Subcutaneous abdominal adipose tissue (tissue), 5 donors: ENCODE measurements around the gene ANGPT4.
A peak's percentile ranks its signal among the peaks of the same experiment; 100 is the strongest.

Experiments used
- H3K27ac ChIP-seq: one replicate; pipeline ENCODE4 v1.7.0; 2013; ENCODE audit warnings: low read depth, mild to moderate bottlenecking, inconsistent platforms, low read length, moderate library complexity
- H3K27me3 ChIP-seq, 5 donors: one replicate each; pipeline ENCODE4 v1.7.0; 2013; ENCODE audit warnings: low read length in 5 of 5, inconsistent platforms in 1 of 5; ENCODE audit not compliant: control insufficient read depth in 5 of 5, insufficient read depth in 4 of 5
- H3K36me3 ChIP-seq, 5 donors: one replicate each; pipeline ENCODE4 v1.7.0; 2013; ENCODE audit warnings: low read length in 5 of 5; ENCODE audit not compliant: control insufficient read depth in 5 of 5, insufficient read depth in 5 of 5
- H3K4me1 ChIP-seq, 5 donors: one replicate each; pipeline ENCODE4 v1.7.0; 2013; ENCODE audit warnings: low read length in 5 of 5, mild to moderate bottlenecking in 3 of 5, moderate library complexity in 1 of 5; ENCODE audit not compliant: control insufficient read depth in 5 of 5, insufficient read depth in 5 of 5
- H3K4me3 ChIP-seq, 5 donors: one replicate each; pipeline ENCODE4 v1.7.0; 2013; ENCODE audit warnings: low read length in 5 of 5, low read depth in 1 of 5
- H3K9ac ChIP-seq, 5 donors: one replicate each; pipeline ENCODE4 v1.7.0; 2013; ENCODE audit warnings: low read length in 5 of 5, mild to moderate bottlenecking in 4 of 5, moderate library complexity in 3 of 5
- H3K9me3 ChIP-seq, 5 donors: one replicate each; pipeline ENCODE4 v1.7.0; 2013; ENCODE audit warnings: low read length in 5 of 5; ENCODE audit not compliant: control insufficient read depth in 5 of 5
- donor health status: healthy.
- donor health status: healthy.
- donor health status: healthy.
- donor health status: healthy.
- donor health status: healthy.

ANGPT4 gene

GRCh38 chr20:840858-841567 lies 75.1 kb downstream of the ANGPT4 start:
- H3K4me3 ChIP-seq: peak overlapping the region in 1 of 5 donors; percentile 34
- H3K27ac ChIP-seq: no peak overlapping the region
- H3K4me1 ChIP-seq: peaks cover 0 to 41% (median 29%) of the 10 kb centered on the region in 5 donors

GRCh38 chr20:840503-840857 lies 75.7 kb downstream of the ANGPT4 start:
- peaks cover 0 to 8% (median 0%) of the 10 kb centered on the region in 5 donors for H3K36me3 ChIP-seq
- H3K27ac ChIP-seq: no peak overlapping the region
- peaks cover 0 to 16% (median 8%) of the 10 kb centered on the region in 5 donors for H3K27me3 ChIP-seq
- H3K4me1 ChIP-seq: peaks cover 0 to 40% (median 30%) of the 10 kb centered on the region in 5 donors
- no peak overlapping the region for H3K9ac ChIP-seq
- peaks cover 0 to 4% (median 2%) of the 10 kb centered on the region in 5 donors for H3K9me3 ChIP-seq
- no peak overlapping the region for H3K4me3 ChIP-seq

More at GRCh38 chr20:840858-841567, 75.1 kb downstream of the ANGPT4 start:
- peaks cover 0 to 16% (median 8%) of the 10 kb centered on the region in 5 donors for H3K27me3 ChIP-seq
- H3K36me3 ChIP-seq: peaks cover 0 to 8% (median 2%) of the 10 kb centered on the region in 5 donors
- H3K9me3 ChIP-seq: peaks cover 0 to 4% (median 2%) of the 10 kb centered on the region in 5 donors
- no peak overlapping the region for H3K9ac ChIP-seq

- no peak overlapping the region for H3K9ac ChIP-seq
Measured at GRCh38 chr20:839626-840025, 76.5 kb downstream of the ANGPT4 start.

GRCh38 chr20:839015-839414 lies 77.1 kb downstream of the ANGPT4 start:
- Histone ChIP-seq H3K4me3 (no peak overlapping the region), H3K4me1 (peaks cover 0 to 39% (median 30%) of the 10 kb centered on the region in 5 donors), H3K27ac (no peak overlapping the region), H3K9me3 (peaks cover 0 to 4% (median 2%) of the 10 kb centered on the region in 5 donors), H3K9ac (no peak overlapping the region), H3K27me3 (peaks cover 0 to 16% (median 8%) of the 10 kb centered on the region in 5 donors), H3K36me3 (peaks cover 0 to 8% (median 0%) of the 10 kb centered on the region in 5 donors)

More at GRCh38 chr20:839626-840025, 76.5 kb downstream of the ANGPT4 start:
- Histone ChIP-seq H3K27ac (no peak overlapping the region), H3K36me3 (peaks cover 0 to 8% (median 0%) of the 10 kb centered on the region in 5 donors), H3K4me1 (peaks cover 0 to 39% (median 30%) of the 10 kb centered on the region in 5 donors), H3K4me3 (no peak overlapping the region), H3K9me3 (peaks cover 0 to 4% (median 2%) of the 10 kb centered on the region in 5 donors), H3K27me3 (peaks cover 0 to 16% (median 8%) of the 10 kb centered on the region in 5 donors)

GRCh38 chr20:836190-836589 lies 79.9 kb downstream of the ANGPT4 start:
- H3K9me3 ChIP-seq: peaks cover 0 to 4% (median 2%) of the 10 kb centered on the region in 5 donors
- peak overlapping the region in 1 of 5 donors; percentile 7 for H3K9ac ChIP-seq
- peaks cover 0 to 5% (median 0%) of the 10 kb centered on the region in 5 donors for H3K27me3 ChIP-seq
- H3K36me3 ChIP-seq: peaks cover 0 to 8% (median 0%) of the 10 kb centered on the region in 5 donors
- H3K4me1 ChIP-seq: peaks cover 3 to 45% (median 34%) of the 10 kb centered on the region in 5 donors
- no peak overlapping the region for H3K4me3 ChIP-seq
- H3K27ac ChIP-seq: no peak overlapping the region

- Histone ChIP-seq H3K27me3 (peaks cover 0 to 2% (median 0%) of the 10 kb centered on the region in 5 donors), H3K4me1 (peaks cover 3 to 44% (median 29%) of the 10 kb centered on the region in 5 donors), H3K36me3 (peaks cover 0 to 8% (median 0%) of the 10 kb centered on the region in 5 donors), H3K27ac (no peak overlapping the region), H3K9me3 (peaks cover 0 to 4% (median 2%) of the 10 kb centered on the region in 5 donors), H3K9ac (peak overlapping the region in 2 of 5 donors; percentile 1 to 7), H3K4me3 (peak overlapping the region in 1 of 5 donors; percentile 48)
Measured at GRCh38 chr20:835608-836045, 80.5 kb downstream of the ANGPT4 start.

- Histone ChIP-seq H3K4me3 (peak overlapping the region; percentile 71 to 82 (median 74)), H3K27me3 (no peaks in the 10 kb centered on the region), H3K27ac (peak overlapping the region; percentile 74), H3K9me3 (peaks cover 0 to 4% (median 2%) of the 10 kb centered on the region in 5 donors), H3K36me3 (peaks cover 0 to under 1% (median 0%) of the 10 kb centered on the region in 5 donors), H3K9ac (peak overlapping the region; percentile 26 to 88 (median 82)), H3K4me1 (peaks cover 3 to 48% (median 36%) of the 10 kb centered on the region in 5 donors)
Measured at GRCh38 chr20:834151-834746, 81.9 kb downstream of the ANGPT4 start.

- H3K4me1 ChIP-seq: peaks cover 3 to 54% (median 42%) of the 10 kb centered on the region in 5 donors
Measured at GRCh38 chr20:833450-834150, 82.5 kb downstream of the ANGPT4 start, which contains the start of gene FAM110A. TSS of gene FAM110A (plus strand) at chr20:833715. CDS start at chr20:844805, 11,090 bp downstream.

GRCh38 chr20:833121-833449 lies 83.0 kb downstream of the ANGPT4 start:
- peak overlapping the region in 2 of 5 donors; percentile 51 to 68 for H3K9ac ChIP-seq

More at GRCh38 chr20:833450-834150, 82.5 kb downstream of the ANGPT4 start, which contains the start of gene FAM110A:
- Histone ChIP-seq H3K36me3 (no peaks in the 10 kb centered on the region), H3K4me3 (peak within 1 kb of the TSS; percentile 71 to 82 (median 74)), H3K9me3 (peaks cover 0 to 4% (median 2%) of the 10 kb centered on the region in 5 donors), H3K27me3 (no peaks in the 10 kb centered on the region), H3K9ac (peak within 1 kb of the TSS; percentile 26 to 88 (median 82)), H3K27ac (peak within 1 kb of the TSS; percentile 74)

More at GRCh38 chr20:833121-833449, 83.0 kb downstream of the ANGPT4 start:
- H3K9me3 ChIP-seq: peaks cover 0 to 3% (median 2%) of the 10 kb centered on the region in 5 donors
- H3K4me3 ChIP-seq: peak overlapping the region; percentile 65 to 82 (median 74)
- peaks cover 3 to 54% (median 42%) of the 10 kb centered on the region in 5 donors for H3K4me1 ChIP-seq
- H3K27me3 ChIP-seq: no peaks in the 10 kb centered on the region
- peak overlapping the region; percentile 74 for H3K27ac ChIP-seq
- no peaks in the 10 kb centered on the region for H3K36me3 ChIP-seq
